HCT116 (cell line): ENCODE data around the gene TENM3.

Experiments used
- ATF3 ChIP-seq: IDR thresholded peaks from 2 replicates; pipeline ENCODE4 v1.6.1; 2012
- CTCF ChIP-seq, 3 experiments: fragments of 200-600 bp in 1 of 3; sonication (generic) in 1 of 3; IDR thresholded peaks in 2 of 3; conservative IDR thresholded peaks in 1 of 3; 2 replicates each; pipeline ENCODE4 v1.5.1; 2012 to 2017; ENCODE audit warnings: low read depth in 2 of 3, low read length in 2 of 3, antibody characterized with exemption in 1 of 3, borderline replicate concordance in 1 of 3, control low read depth in 1 of 3, mild to moderate bottlenecking in 1 of 3, mixed read lengths in 1 of 3, mixed run types in 1 of 3, moderate library complexity in 1 of 3; ENCODE audit not compliant: insufficient read depth in 1 of 3
- EGR1 ChIP-seq: IDR thresholded peaks from 2 replicates; pipeline ENCODE4 v1.6.1; 2012; ENCODE audit warnings: low read depth
- ELF1 ChIP-seq: IDR thresholded peaks from 2 replicates; pipeline ENCODE4 v1.6.1; 2012; ENCODE audit warnings: low read depth, borderline replicate concordance
- POLR2A ChIP-seq: IDR thresholded peaks from 2 replicates; pipeline ENCODE4 v1.7.0; 2011; ENCODE audit warnings: borderline replicate concordance; ENCODE audit not compliant: insufficient read depth, insufficient read length; ENCODE audit errors: extremely low read depth
- POLR2AphosphoS5 ChIP-seq: IDR thresholded peaks from 2 replicates; pipeline ENCODE4 v1.6.1; 2011; ENCODE audit warnings: mild to moderate bottlenecking, low read depth, low read length, moderate library complexity
- SP1 ChIP-seq: IDR thresholded peaks from 2 replicates; pipeline ENCODE4 v1.6.1; 2012; ENCODE audit warnings: low read depth
- YY1 ChIP-seq: IDR thresholded peaks from 2 replicates; pipeline ENCODE4 v1.6.1; 2011; ENCODE audit warnings: low read length, low read depth, moderate library complexity, mild to moderate bottlenecking; ENCODE audit not compliant: insufficient replicate concordance; ENCODE audit errors: extremely low read depth

GRCh38 chr4:182272151-182272550 lies 28.9 kb downstream of the TENM3 start:
- TF ChIP-seq CTCF (IDR thresholded peaks at IDR 0.05 in 2 of 3, conservative IDR thresholded peaks at IDR 0.05 in 1 of 3; ENCODE audit: borderline replicate concordance in 1 of 3, insufficient read depth in 1 of 3, low read depth in 2 of 3, low read length in 2 of 3) = no peak
- no peak for TF ChIP-seq POLR2A
- TF ChIP-seq YY1 = no peak
- TF ChIP-seq SP1 = no peak
- no peak for TF ChIP-seq POLR2AphosphoS5
- TF ChIP-seq ELF1 = no peak
- no peak for TF ChIP-seq EGR1
- no peak for TF ChIP-seq ATF3
